Calu3 (cell line): ENCODE data around the gene AVPR2. TPM values are rescaled to one million over a fixed set of nuclear protein-coding genes. Genes with fewer than 3 reads are reported as not detected.

Experiments used
- BruUV-seq: library from RNA; stranded (reverse); fragments of 400-500 nt; replicated peaks from 2 replicates; lab custom pipeline; 2021; lab: Mats Ljungman, UMichigan
- CTCF ChIA-PET: fragments of 300-600 bp; sonication (Branson Sonifier 250); formaldehyde crosslinking; loops from one replicate; lab custom pipeline; 2022; ENCODE audit warnings: antibody characterized with exemption; lab: Charles Lee
- DNase-seq: peaks from one replicate; pipeline ENCODE4 v3.0.0; 2022
- H3K27ac Mint-ChIP-seq: one replicate; pipeline ENCODE4 v1.8.0; 2022; ENCODE audit warnings: mixed read lengths; ENCODE audit not compliant: unreplicated experiment
- H3K27me3 Mint-ChIP-seq: one replicate; pipeline ENCODE4 v1.8.0; 2022; ENCODE audit warnings: mixed read lengths; ENCODE audit not compliant: unreplicated experiment
- H3K36me3 Mint-ChIP-seq: one replicate; pipeline ENCODE4 v1.8.0; 2022; ENCODE audit warnings: mild to moderate bottlenecking, moderate library complexity, mixed read lengths; ENCODE audit not compliant: insufficient read depth, unreplicated experiment
- H3K4me1 Mint-ChIP-seq: one replicate; pipeline ENCODE4 v1.8.0; 2022; ENCODE audit warnings: mild to moderate bottlenecking, low read depth, mixed read lengths; ENCODE audit not compliant: unreplicated experiment
- H3K4me3 Mint-ChIP-seq: one replicate; pipeline ENCODE4 v1.8.0; 2022; ENCODE audit warnings: mild to moderate bottlenecking, low read depth, moderate library complexity, mixed read lengths; ENCODE audit not compliant: unreplicated experiment
- H3K9me3 Mint-ChIP-seq: one replicate; pipeline ENCODE4 v1.8.0; 2022; ENCODE audit warnings: low read depth, mixed read lengths; ENCODE audit not compliant: unreplicated experiment
- CTCF ChIP-seq: fragments of 200-600 bp; IDR thresholded peaks from one replicate; pipeline ENCODE4 v1.8.0; 2022; ENCODE audit warnings: antibody characterized with exemption; ENCODE audit not compliant: unreplicated experiment
- intact Hi-C: fragments of 100-400 bp; cut with micrococcal nuclease; formaldehyde crosslinking; loops from one replicate; pipeline ENCODE4 v1.10.0; 2022; ENCODE audit not compliant: unreplicated experiment
- total RNA-seq: library from RNA; stranded (reverse); gene quantifications from 2 replicates; pipeline ENCODE4 v1.2.3, GENCODE V29; 2022

AVPR2 gene
- total RNA-seq, 1 experiment from 2014 or later = not detected

GRCh38 chrX:153948847-153949805 is 44.7 kb downstream of the AVPR2 start:
- CTCF ChIA-PET = interaction anchor here (2.4 kb wide), 1 partner anchor 25 kb away, joined by 12 read pairs; no protein-coding TSS in a partner anchor
- intact Hi-C loops = loop anchor here (5.0 kb wide), 1 partner anchor 187 kb away; the partner anchor contains the start of gene PLXNB3
- H3K27me3 Mint-ChIP-seq = no peaks in the 10 kb centered on the region
- no peaks in the 10 kb centered on the region for H3K9me3 Mint-ChIP-seq
- no peak for DNase-seq
- H3K4me3 Mint-ChIP-seq = no peak overlapping the region
- H3K4me1 Mint-ChIP-seq = no peaks in the 10 kb centered on the region
- no TSS peak for BruUV-seq
- TF ChIP-seq CTCF = no peak
- H3K36me3 Mint-ChIP-seq = peaks cover 43% of the 10 kb centered on the region
- no peak overlapping the region for H3K27ac Mint-ChIP-seq

- no peak for TF ChIP-seq CTCF
- Mint-ChIP-seq H3K4me1 (no peaks in the 10 kb centered on the region), H3K4me3 (no peak overlapping the region), H3K27me3 (no peaks in the 10 kb centered on the region), H3K27ac (no peak overlapping the region), H3K9me3 (no peaks in the 10 kb centered on the region), H3K36me3 (peaks cover 50% of the 10 kb centered on the region)
- CTCF ChIA-PET = no interaction called here
- DNase-seq = no peak
- intact Hi-C loops = no loop called here
- no TSS peak for BruUV-seq
Measured at GRCh38 chrX:153950127-153950526, 45.7 kb downstream of the AVPR2 start.

- no peak for DNase-seq
- Mint-ChIP-seq H3K4me3 (no peak overlapping the region), H3K27ac (no peak overlapping the region), H3K9me3 (no peaks in the 10 kb centered on the region), H3K27me3 (no peaks in the 10 kb centered on the region), H3K4me1 (no peaks in the 10 kb centered on the region), H3K36me3 (peaks cover 54% of the 10 kb centered on the region)
- BruUV-seq = no TSS peak
- CTCF ChIA-PET = no interaction called here
- intact Hi-C loops = no loop called here
- no peak for TF ChIP-seq CTCF
Measured at GRCh38 chrX:153951683-153952372, 47.4 kb downstream of the AVPR2 start.

DNA sequence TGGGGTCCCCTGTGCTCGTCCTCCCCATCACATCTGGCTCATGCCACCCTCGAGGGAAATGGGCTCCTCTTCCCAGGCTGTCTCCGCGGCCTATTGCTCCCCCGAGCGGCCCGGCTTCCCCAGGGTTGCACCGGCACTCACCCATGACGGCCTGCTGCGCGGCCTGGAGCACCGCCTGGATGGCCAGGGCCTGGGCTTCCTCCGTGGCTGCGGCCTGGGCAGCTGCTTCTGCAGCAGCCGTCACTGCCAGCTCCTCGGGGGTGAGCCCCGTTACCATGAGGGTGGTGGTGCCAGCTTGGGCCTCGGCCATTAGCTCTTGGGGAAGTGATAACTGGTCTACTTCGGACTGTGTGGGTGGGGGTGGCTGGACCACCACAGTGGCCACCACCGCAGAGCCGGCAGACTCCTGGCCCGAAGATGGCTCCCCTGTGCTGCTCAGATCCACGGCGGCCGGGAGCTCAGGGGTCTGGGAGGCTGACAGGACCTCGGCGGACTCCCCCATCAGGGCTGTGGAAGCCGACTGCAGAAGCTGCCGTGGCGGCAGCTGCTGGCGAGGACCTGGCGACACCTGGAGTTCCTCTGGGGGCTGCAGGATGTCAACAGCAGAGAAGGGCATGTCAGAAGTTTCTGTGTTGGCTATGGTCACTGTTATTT is 48.0 kb downstream of the AVPR2 start:
- TF ChIP-seq CTCF = no peak
- BruUV-seq = no TSS peak
- Mint-ChIP-seq H3K9me3 (no peaks in the 10 kb centered on the region), H3K36me3 (peaks cover 51% of the 10 kb centered on the region), H3K27ac (no peak overlapping the region), H3K4me1 (no peaks in the 10 kb centered on the region), H3K4me3 (no peak overlapping the region), H3K27me3 (no peaks in the 10 kb centered on the region)
- no peak for DNase-seq
- CTCF ChIA-PET = no interaction called here
- intact Hi-C loops = no loop called here
